ENCODE results near the gene ARHGAP18.
A peak's percentile ranks its signal among the peaks of the same experiment; 100 is the strongest.

The ARHGAP18 gene, protein sequence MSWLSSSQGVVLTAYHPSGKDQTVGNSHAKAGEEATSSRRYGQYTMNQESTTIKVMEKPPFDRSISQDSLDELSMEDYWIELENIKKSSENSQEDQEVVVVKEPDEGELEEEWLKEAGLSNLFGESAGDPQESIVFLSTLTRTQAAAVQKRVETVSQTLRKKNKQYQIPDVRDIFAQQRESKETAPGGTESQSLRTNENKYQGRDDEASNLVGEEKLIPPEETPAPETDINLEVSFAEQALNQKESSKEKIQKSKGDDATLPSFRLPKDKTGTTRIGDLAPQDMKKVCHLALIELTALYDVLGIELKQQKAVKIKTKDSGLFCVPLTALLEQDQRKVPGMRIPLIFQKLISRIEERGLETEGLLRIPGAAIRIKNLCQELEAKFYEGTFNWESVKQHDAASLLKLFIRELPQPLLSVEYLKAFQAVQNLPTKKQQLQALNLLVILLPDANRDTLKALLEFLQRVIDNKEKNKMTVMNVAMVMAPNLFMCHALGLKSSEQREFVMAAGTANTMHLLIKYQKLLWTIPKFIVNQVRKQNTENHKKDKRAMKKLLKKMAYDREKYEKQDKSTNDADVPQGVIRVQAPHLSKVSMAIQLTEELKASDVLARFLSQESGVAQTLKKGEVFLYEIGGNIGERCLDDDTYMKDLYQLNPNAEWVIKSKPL

DNA sequence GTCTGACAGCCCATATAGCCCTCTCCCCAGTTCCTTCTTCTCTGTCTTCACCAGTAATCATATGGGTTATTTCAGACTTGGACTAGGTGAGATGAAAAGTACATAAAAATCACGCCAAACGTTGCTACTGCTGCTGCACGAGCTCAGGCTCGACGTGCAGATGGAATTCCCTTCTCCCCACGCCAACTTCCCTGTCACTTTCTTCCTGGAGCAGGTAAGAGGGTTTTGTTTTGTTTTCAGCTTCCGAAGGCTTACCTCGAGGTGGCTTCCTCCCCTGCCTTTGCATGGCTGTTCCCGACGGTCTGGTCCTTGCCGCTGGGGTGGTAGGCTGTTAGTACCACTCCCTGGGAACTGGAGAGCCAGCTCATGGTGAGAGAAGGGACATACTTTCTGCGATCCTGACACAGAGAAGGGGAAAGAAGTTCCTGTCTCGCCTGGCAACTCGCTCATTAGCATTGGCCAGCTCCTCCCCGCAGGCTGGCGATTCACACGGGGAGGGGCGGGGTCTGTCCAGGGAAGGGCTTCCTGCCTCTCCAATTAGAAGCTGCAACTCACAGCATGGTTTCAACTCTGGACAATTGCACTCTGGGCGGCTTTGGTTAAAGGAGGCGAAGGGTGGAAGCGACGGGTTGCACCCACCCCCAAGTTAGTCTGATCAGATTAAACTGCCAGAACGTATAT lies at the start of gene ARHGAP18:
ARHGAP18 (minus strand) TSS at position 409 of the 681 bp plus-strand sequence; CDS start at position 368, 41 bp downstream.
- peak; percentile 64 to 65 for DNase-seq (ENCODE audit: low read depth in 2 of 2)

GRCh38 chr6:129755787-129756186 lies 45.8 kb upstream of the ARHGAP18 start:
- no peak for DNase-seq (ENCODE audit: low read depth in 2 of 2)

GRCh38 chr6:129754750-129755149 lies 44.8 kb upstream of the ARHGAP18 start:
- no peak for DNase-seq (ENCODE audit: low read depth in 2 of 2)

DNA sequence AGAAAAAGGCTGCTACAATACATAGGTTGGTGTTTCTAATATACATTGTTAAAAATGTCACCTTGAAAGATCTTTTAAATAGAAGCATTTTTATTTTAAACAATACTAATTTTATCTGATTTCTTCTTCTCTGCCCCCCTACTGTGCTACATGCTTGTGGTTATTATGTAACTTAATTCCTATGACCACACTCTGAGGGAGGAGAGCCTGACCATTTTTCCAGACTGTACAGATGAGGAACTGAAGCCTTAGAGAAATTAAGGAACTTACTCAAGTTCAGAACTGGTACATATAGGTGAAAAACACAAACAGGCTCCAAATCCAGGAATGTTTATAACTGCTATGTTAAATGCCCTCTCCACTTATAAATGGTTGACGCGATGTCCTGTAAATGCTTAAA lies 43.4 kb upstream of the ARHGAP18 start:
- DNase-seq (ENCODE audit: low read depth in 2 of 2), result no peak

DNA sequence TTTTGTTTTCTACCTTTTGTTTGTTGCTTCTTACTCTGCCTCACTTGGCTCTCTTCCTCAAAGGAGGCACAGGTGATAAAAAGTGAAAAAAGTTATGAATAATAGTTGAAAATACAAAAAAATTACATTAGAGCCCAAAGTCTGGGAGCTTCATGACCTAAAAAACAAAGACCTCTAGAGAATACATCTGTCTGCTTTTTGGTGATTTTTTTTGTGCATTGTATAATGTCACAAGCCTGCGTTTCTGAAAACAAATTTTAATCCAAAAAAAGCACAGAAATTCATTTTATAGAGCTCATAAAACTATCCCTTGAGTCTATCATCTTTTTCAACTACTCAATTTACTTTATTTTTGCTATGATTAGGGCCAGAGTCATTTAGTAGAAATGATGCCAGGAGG lies 41.4 kb upstream of the ARHGAP18 start:
- no peak for DNase-seq (ENCODE audit: low read depth in 2 of 2)

DNA sequence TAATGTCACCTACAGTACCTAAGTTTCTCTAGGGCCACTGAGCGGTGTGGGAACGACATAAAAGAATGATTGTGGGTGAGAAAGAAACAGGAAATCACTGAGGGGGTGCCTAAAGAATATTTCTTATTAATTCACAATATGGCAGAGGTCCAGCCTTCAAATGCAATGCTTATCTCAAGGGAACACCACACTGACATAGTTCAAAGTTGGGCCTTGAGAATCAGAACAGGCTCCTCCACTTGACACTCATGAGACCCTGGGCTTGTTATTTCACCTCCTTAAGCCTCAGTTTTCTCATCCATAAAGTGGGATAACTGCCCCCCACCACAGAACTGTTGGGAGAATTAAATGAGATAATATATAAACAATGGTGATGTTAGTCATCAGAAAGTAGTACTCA lies 40.4 kb upstream of the ARHGAP18 start:
- DNase-seq (ENCODE audit: low read depth in 2 of 2), result no peak

GRCh38 chr6:129749749-129750120 lies 39.8 kb upstream of the ARHGAP18 start:
- no peak for DNase-seq (ENCODE audit: low read depth in 2 of 2)

GRCh38 chr6:129748901-129749748 lies 39.1 kb upstream of the ARHGAP18 start:
- DNase-seq (ENCODE audit: low read depth in 2 of 2), result no peak

DNA sequence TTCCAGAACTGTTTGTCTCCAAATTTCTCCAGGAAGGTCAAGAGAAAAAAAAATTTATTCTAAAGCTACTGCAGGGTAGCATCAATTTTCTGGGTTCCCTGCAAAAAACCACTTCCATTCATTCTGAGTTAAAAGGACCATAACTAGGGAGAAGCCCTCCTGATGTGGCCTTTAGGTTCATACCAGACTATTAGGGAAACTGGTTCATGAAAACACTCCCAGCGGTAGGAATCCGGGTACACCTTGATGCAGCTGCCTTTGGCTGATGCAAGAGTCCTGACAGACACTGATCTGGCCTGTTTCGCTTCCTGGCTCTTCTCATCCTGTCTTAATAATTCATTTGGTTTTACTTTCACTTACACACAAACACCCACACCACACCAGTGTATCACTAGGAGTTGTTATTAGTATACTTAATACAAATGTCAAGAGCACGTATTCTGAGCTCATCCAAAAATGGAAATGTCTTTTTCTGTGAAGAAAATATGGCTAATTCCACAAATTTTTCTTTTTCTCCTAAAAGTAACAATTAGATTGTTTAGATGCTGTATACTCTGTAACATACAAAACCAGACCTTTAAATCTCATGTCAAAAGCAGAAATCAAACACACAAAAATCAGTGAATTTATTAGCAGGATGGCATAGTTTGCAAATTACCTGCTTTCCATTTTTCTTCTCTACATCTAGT lies 38.4 kb upstream of the ARHGAP18 start:
- DNase-seq (ENCODE audit: low read depth in 2 of 2), result peak; percentile 14 to 33

GRCh38 chr6:129747588-129748112 lies 37.7 kb upstream of the ARHGAP18 start:
- DNase-seq (ENCODE audit: low read depth in 2 of 2), result no peak

- DNase-seq (ENCODE audit: low read depth in 2 of 2), result no peak
These were observed 34.9 kb upstream of the ARHGAP18 start for GRCh38 chr6:129744880-129745237.

GRCh38 chr6:129744201-129744879 lies 34.4 kb upstream of the ARHGAP18 start:
- no peak for DNase-seq (ENCODE audit: low read depth in 2 of 2)

GRCh38 chr6:129740013-129740412 lies 30.0 kb upstream of the ARHGAP18 start:
- no peak for DNase-seq (ENCODE audit: low read depth in 2 of 2)

- DNase-seq (ENCODE audit: low read depth in 2 of 2), result no peak
These were observed 26.1 kb upstream of the ARHGAP18 start for GRCh38 chr6:129736105-129736504.

GRCh38 chr6:129733290-129733689 lies 23.3 kb upstream of the ARHGAP18 start:
- no peak for DNase-seq (ENCODE audit: low read depth in 2 of 2)

GRCh38 chr6:129732542-129732941 lies 22.6 kb upstream of the ARHGAP18 start:
- DNase-seq (ENCODE audit: low read depth in 2 of 2), result no peak

DNA sequence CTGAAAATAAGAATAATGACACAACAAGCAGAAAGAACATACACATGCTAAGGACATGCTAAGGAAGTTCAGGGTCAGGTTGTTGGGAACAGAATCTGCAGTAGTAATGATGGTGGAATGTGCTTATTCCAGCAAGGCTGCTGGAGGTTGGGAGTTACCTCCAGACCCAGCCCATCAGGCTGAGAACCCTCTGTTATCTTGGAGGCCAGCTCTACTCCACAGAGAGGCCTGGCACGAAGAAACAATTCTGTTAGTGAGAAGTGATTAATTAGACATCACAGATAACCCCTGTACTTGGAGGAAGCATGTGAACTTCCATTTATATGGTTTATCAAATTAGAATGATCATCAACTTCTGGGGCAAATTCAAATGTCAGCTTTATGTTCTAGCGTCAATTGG lies 22.1 kb upstream of the ARHGAP18 start:
- DNase-seq (ENCODE audit: low read depth in 2 of 2), result no peak

DNA sequence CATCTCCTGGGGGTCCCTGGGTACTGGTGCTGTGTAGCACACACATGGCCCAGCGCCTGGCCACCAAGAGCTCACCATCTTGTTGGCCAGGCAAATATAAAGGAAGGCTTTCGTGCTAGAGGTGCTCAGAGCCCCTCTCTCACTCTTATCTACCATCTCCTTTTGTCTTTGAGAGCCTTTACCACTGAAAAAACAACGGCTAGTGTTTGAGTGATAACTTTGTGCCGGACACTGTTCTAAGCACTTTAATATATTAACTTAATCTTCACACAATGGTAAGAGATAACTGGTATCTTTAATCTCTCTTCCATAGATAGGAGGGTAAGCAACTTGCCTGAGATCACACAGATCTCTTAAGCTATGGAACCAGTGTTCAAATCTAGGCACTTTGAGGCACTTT lies 21.5 kb upstream of the ARHGAP18 start:
- no peak for DNase-seq (ENCODE audit: low read depth in 2 of 2)

DNA sequence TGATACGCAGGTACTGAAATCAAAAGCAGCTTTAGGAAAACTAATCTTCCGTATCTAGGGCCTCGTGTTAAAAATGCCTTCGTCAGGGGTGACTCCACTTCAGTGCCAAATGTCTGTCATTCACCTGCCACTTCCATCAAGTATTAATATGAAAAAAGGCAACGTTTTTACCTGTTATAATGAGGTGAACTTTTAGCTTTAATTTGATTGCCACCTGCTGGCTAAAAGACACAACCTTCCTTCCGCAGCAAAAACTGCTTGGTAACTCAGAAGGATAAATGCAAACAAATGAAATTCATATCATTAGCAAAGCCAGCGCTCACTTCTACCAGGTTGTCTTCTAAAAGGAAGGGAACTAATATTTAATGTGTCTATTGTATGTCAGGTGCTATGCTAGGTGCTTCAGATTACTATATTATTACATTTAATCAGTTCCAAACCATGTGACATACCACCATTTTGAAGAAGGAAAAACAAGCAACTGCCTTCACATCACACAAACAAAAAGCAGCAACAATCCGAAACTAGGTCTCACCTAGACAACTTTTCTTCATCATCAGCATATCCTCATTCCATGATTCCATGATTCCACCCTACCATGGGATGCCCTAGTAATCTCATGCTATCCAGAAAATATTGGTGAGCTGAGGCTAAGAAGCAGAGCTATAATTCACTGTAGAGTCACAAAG lies 20.6 kb upstream of the ARHGAP18 start:
- no peak for DNase-seq (ENCODE audit: low read depth in 2 of 2)

DNA sequence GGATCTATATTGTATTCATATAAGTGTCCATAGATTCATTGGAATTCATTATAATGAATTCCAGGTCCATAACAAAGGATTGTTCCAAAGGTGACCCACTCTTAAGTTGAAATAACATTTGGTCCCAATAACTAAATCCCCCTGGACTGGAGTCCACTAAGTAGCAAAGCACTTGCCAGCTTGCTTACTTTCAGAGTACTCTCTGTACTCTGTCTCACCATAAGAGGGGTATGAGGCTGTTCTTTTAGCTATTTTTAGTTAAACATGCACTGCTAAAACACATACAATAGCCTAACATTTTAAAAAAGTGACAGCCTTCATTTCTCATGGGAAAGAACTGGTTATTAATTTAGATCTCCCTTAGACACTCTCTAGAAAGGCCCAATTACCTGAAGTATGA lies 16.7 kb upstream of the ARHGAP18 start:
- no peak for DNase-seq (ENCODE audit: low read depth in 2 of 2)

Measured in stimulated activated CD8-positive, alpha-beta memory T cell treated with anti-CD3 and anti-CD28 coated beads, Interleukin-2, amount 100 ng/mL, for 48 hours (primary cell).